ENCODE data around the gene ANKRD34C.

DNA sequence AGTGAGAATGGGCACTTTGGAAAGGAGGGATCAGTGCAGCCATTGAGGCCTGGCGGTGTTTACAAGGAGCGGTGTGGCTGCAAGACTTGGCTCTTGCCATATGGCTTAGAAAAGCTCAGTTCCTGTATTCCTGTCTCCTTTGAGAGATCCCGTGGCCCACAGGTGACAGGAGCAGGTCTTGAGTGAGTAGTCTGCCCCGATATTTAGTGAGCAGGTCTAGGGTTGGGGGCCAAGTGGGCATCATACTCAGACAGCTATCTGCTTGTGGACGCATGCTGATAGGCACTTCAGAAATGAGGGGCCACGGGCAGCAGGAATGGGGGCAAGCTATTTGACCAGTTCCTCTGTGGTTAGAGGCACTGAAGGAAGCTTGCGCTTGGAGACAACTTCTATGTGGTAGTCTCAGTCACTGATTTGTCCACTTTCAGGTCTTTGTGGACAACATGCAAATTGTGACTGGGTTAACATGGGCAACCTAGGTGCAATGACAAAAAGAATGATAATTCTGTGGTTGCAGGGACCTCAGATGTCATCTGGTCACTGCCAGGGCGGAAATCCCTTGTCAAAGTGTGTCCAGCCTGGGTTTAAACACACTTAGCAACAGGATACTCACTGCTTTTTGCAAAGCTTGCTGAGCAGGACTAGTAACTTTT, 29.5 kb downstream of the ANKRD34C start:
- TF ChIP-seq, protein P1, sequence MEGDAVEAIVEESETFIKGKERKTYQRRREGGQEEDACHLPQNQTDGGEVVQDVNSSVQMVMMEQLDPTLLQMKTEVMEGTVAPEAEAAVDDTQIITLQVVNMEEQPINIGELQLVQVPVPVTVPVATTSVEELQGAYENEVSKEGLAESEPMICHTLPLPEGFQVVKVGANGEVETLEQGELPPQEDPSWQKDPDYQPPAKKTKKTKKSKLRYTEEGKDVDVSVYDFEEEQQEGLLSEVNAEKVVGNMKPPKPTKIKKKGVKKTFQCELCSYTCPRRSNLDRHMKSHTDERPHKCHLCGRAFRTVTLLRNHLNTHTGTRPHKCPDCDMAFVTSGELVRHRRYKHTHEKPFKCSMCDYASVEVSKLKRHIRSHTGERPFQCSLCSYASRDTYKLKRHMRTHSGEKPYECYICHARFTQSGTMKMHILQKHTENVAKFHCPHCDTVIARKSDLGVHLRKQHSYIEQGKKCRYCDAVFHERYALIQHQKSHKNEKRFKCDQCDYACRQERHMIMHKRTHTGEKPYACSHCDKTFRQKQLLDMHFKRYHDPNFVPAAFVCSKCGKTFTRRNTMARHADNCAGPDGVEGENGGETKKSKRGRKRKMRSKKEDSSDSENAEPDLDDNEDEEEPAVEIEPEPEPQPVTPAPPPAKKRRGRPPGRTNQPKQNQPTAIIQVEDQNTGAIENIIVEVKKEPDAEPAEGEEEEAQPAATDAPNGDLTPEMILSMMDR (IDR thresholded peaks at IDR 0.05; ENCODE audit: poor library complexity, severe bottlenecking), result no peak
- TF ChIP-seq EZH2 (IDR thresholded peaks at IDR 0.05; ENCODE audit: borderline replicate concordance, insufficient read depth, low read length, poor library complexity, severe bottlenecking) (no peak), POLR2AphosphoS5 (IDR thresholded peaks at IDR 0.05) (no peak)

Data from neural cell (in vitro differentiated cells).